GM21447 (cell line): Measurements from ENCODE around the gene TSSK6.

Experiments used
- ATAC-seq: cut with Tn5 transposase; IDR thresholded peaks from one replicate; pipeline ENCODE4 v1.9.1; 2021; ENCODE audit not compliant: unreplicated experiment

The TSSK6 gene

GRCh38 chr19:19544954-19545591, 29.7 kb upstream of the TSSK6 start:
- ATAC-seq = no peak

GRCh38 chr19:19544257-19544953, 29.1 kb upstream of the TSSK6 start:
- ATAC-seq = no peak

- ATAC-seq = no peak
Observed at GRCh38 chr19:19543640-19544039, 28.3 kb upstream of the TSSK6 start.

GRCh38 chr19:19543101-19543500, 27.8 kb upstream of the TSSK6 start:
- ATAC-seq = no peak

- no peak for ATAC-seq
Observed at GRCh38 chr19:19542507-19542906, 27.2 kb upstream of the TSSK6 start.

- ATAC-seq = no peak
Observed at GRCh38 chr19:19541616-19542015, 26.3 kb upstream of the TSSK6 start.

GRCh38 chr19:19540715-19541515, 25.6 kb upstream of the TSSK6 start:
- peak; percentile 73 for ATAC-seq

- no peak for ATAC-seq
Observed at GRCh38 chr19:19540064-19540714, 24.8 kb upstream of the TSSK6 start.

- ATAC-seq = no peak
Observed at GRCh38 chr19:19539698-19540063, 24.3 kb upstream of the TSSK6 start.

GRCh38 chr19:19538785-19539166, 23.4 kb upstream of the TSSK6 start:
- ATAC-seq = no peak

GRCh38 chr19:19538061-19538784, 22.9 kb upstream of the TSSK6 start, which contains the start of gene CILP2:
TSS of gene CILP2 (plus strand) at chr19:19538265. CDS start at chr19:19538350, 85 bp downstream.
- no peak for ATAC-seq

- no peak for ATAC-seq
Observed at GRCh38 chr19:19537075-19538048, 22.0 kb upstream of the TSSK6 start.

GRCh38 chr19:19535311-19536191, 20.2 kb upstream of the TSSK6 start:
- no peak for ATAC-seq

GRCh38 chr19:19534556-19535265, 19.4 kb upstream of the TSSK6 start:
- no peak for ATAC-seq

GRCh38 chr19:19533841-19534240, 18.5 kb upstream of the TSSK6 start:
- no peak for ATAC-seq

- ATAC-seq = no peak
Observed at GRCh38 chr19:19532806-19533701, 17.7 kb upstream of the TSSK6 start.
